ENCODE results near the gene ELMO1. TPM values are rescaled to one million over a fixed set of nuclear protein-coding genes. Genes with fewer than 3 reads are reported as not detected.
A peak's percentile ranks its signal among the peaks of the same experiment; 100 is the strongest.

The ELMO1 gene
- polyA plus RNA-seq, 3 donors = 11.0 to 14.4 (median 13.3) TPM

DNA sequence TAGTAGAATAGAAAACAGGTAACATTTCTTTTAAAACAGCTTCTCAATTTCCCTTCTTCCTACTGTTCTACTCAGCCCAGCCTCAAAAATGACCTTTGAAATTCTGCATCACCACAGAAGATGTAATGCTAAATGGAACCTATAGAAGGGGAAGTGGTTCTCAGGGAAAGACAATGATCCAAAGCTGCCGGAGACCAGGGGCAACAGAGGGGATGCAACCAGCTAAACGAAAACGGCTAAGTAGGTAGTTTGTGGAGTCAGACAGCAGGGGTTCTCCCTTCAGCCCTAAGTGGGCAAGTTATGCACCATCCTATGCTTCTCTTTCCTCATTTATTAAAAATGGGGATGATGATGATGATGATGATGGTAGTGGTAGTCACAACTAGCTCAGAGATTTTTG lies 214.3 kb downstream of the ELMO1 start:
- no peak for DNase-seq (ENCODE audit: low read depth in 3 of 3, low spot score in 2 of 3)

DNA sequence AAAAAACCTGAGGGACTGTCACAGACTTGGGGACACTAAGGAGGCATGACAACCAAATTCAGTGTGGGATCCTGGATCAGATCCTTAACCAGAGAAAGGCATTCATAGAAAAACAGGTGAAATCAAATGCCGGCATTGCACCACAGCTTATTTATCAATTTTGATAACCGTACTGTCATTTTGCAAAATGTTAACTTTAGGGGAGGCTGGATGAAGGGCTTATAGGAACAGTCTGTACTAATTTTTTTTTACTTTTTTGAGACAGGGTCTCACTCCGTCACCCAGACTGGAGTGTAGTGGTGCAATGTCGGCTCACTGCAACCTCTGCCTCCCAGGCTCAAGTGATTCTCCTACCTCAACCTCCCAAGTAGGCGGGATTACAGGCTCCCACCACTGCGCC lies 217.1 kb downstream of the ELMO1 start:
- no peak for DNase-seq (ENCODE audit: low read depth in 3 of 3, low spot score in 2 of 3)

DNA sequence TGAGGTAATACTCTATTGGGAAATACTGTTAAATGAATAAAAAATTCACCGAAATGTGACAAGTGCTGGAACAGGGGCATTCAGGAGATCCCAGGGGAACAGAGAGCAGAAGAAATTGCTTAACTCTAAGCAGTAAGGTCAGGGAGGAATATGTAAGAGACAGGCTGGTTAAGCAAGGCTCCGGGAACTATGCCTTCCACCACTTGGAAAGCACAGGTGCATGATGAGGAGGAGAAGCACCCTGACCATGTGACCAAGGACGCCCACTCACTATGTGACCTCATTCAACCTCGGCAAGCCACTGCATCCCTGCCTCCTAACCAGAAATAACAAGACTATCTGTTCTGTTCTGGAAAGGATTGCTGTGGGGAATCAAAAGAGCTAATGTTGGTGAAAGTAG lies 218.4 kb downstream of the ELMO1 start:
- no peak for DNase-seq (ENCODE audit: low read depth in 3 of 3, low spot score in 2 of 3)

DNA sequence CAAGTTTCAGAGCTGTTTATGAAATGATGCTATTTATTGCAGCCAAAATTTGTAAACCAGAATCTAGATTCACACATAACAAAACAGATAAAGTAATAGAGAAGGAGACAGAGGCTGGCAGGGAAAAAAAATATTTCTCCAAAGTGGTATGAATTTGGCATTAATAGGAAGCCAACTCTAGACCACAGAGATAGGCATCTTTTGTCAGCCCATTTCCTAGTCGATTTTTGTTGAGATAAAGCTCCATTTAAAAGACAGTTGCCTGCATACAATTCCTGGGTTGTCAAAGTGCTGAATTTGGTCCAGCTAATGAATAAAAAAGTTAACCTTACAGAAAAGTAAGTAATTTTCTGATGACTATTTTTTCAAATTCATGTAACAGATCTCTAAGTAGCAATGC lies 219.3 kb downstream of the ELMO1 start:
- no peak for DNase-seq (ENCODE audit: low read depth in 3 of 3, low spot score in 2 of 3)

DNA sequence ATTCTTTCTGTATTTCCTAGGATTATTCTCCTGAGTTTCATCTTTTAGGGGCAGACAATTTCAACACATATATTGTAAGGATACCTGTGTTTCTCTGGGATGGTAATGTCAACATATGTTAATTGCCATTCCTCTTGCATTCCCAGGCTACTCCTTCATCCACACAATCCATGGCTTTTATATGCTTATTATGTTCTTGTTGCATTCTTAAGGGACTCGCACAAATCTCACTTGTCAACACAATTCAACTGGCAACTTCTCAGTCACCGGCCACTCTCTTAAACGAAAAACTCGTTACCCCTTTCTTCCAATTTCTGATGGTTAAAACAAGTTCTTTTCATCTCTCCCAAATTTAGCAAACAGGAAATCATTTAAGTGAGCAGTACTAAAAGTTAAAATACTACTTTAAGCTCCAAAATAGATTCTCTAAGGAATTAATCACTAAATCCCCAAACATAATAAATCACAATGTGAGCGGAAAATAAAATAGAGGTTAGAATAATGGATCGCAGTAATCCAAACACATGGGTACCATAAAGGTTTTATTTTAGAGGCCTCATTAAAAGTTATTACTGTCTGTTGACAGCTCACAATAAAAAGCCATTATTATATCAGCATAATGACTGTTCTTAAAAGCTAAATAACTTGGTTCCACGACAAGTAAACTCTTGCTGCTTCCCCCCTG lies 223.2 kb downstream of the ELMO1 start:
- no peak for DNase-seq (ENCODE audit: low read depth in 3 of 3, low spot score in 2 of 3)

DNA sequence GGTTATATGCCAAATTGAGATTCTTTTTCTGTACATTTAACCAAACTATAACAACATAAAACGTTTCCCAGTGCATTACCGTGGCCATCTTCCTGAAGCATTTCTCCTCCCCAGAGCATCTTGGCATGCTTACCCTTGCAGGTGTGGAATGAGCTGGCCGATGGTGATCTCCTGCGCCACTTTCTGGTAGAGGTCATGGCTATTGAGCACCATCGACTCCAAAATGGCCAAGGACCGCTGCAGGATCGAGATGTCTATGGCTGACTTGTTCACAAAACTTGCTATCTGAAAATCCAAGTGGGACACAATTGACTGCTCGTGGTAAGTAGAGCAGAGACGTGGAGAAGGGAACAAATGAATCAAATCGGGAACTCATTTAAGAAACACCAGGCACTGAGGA lies 223.9 kb downstream of the ELMO1 start:
- DNase-seq (ENCODE audit: low read depth in 3 of 3, low spot score in 2 of 3) = no peak

DNA sequence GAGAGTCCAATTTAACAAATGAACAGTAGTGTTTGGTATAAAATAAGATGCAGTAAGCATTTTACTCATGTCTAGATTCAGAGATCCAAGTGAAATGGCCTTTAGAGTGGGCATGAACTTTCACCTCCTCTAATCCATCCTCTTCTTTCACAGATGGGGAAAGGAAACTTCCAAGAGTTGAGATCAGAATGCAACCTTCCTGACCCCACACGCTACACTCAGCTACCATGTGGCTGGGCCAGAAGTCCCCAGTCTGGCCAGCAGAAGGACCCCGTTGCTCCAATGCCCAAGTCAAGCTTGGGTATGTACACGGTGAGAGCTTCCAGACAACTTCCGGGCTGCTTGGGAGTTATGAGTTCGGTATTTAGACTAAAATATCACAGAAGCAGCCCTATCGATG lies 228.0 kb downstream of the ELMO1 start:
- DNase-seq (ENCODE audit: low read depth in 3 of 3, low spot score in 2 of 3) = no peak

DNA sequence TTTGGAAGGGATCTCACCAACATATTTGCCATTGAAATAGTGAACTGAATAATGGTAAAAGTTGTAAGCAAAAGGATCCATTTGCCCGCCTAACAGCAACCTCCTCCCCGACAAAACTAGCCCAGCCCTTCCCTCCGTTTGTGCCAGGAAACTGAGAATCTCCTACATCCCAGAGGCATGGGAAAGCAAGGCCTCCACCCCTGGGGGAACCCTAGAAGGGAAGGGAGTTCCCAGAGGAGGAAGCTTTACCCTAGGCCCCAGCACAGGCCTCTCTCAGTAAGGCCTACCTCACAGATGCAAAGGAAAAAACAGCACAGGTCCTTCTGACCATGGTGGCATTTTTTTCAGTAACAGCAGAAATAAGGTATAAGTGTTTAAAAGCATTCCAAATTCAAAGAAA lies 229.7 kb downstream of the ELMO1 start:
- no peak for DNase-seq (ENCODE audit: low read depth in 3 of 3, low spot score in 2 of 3)

DNA sequence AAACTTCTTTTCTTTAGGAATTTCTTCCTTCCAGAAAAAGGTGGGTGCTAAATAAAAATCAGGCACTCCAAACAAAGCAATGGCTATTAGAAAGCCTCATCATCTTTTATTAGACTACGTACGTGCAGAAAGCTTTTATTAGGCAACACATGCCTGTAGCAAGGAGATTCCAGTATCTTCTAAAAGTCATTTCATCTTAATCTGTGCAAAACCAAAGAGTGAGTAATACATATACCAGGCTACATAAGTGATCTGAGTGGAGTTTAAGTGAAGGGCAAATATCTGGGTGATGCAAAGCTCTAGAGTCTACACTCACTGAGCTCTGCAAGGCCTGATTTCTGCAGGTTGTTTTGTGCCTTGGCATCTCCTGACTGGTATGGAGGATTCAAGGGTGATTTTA lies 231.7 kb downstream of the ELMO1 start:
- DNase-seq (ENCODE audit: low read depth in 3 of 3, low spot score in 2 of 3) = no peak

DNA sequence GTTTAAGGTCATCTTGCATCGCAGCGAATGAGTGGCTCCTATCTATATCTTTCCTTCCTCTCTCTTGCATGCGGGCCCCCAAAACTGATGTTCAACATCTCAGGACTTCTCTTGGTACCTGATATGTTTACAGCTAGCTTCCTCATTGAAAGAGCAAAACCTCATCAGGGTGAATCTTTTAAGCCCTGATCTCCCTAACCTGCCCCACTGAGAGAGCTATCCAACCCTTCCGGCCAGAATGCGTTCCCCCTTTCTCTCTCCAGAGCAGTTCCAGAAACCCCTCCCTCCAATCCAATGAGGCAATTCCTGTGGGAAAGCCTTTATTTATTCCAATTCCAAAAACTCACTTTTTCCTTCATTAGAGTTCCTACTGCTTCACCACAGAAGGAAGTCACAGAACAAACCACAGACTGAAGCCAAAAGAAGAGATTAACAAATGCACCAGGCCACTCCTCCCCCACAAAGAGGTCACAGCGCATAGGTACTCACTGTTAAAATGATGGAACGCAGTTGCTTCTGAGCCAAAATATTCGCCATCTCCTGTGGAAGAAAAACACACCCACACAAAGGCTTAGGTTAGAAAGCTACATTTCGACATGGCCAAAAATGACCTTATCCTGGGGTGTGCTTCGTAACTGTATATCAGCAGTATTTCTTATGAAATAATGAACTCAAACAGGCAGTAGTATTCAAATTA lies 232.4 kb downstream of the ELMO1 start:
- no peak for DNase-seq (ENCODE audit: low read depth in 3 of 3, low spot score in 2 of 3)

DNA sequence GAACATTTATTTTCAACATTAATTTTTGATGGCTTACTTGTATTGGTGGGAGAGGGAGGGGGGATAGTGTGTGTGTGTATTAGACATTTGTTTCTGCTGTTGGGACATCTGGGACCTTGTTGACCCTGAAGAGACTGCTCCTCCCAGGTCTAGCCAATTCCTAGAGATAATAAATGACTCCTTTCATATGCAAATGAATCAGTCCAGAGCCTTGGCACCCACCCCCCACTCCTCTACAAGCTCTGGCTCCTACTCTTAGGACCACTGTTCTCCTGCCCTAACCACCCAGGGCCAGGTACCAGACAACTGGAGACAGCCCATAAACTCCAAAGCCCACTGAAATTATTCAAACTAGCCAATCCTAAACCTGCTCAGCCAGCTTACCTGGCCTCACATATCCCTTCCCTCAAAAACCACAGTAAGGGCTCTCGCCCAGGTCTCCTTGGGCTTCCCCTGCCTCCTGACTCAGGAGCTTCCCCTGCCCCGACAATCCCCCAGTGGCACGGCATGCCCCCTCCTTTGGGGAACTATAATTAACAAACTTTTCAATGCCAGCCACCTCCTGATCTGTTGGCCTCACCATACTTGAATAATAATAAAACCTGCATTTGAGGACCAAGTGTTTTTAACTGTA lies 233.3 kb downstream of the ELMO1 start:
- no peak for DNase-seq (ENCODE audit: low read depth in 3 of 3, low spot score in 2 of 3)

DNA sequence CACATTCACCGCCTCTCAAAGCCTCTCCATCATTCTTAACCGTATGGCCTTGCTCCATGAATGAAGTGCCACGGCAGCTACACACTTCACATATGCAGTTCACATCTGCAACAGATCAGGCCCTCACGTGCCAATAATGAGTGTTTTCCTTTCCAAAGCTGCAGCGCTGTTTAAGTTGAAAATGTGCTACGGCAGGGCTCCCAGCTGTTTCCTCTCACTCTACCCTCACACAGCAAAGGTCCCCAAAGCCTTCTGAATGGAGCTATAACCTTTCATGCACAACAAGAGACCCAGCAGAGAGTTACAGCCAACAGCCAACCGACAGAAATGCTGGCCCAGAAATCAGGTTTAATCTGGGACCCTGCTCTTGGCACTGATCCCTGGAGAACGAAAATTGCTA lies 236.1 kb downstream of the ELMO1 start:
- DNase-seq (ENCODE audit: low read depth in 3 of 3, low spot score in 2 of 3) = no peak

DNA sequence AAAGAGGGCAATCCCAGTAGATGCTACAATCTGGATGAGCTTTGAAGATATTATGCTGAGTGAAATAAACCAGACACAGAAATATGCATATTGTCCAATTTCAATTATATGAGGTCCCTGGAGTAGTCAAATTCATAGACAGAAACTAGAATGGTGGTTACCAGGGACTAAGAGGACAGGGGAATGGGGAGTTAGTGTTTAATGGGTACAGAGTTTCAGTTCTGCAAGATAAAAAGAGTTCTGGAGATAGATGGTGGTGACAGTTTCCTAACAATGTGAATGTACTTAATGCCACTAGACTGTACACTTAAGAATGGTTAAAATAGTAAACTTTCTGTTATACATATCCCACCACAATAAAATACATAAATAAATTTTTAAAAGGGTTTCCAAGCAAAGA lies 236.6 kb downstream of the ELMO1 start:
- no peak for DNase-seq (ENCODE audit: low read depth in 3 of 3, low spot score in 2 of 3)

DNA sequence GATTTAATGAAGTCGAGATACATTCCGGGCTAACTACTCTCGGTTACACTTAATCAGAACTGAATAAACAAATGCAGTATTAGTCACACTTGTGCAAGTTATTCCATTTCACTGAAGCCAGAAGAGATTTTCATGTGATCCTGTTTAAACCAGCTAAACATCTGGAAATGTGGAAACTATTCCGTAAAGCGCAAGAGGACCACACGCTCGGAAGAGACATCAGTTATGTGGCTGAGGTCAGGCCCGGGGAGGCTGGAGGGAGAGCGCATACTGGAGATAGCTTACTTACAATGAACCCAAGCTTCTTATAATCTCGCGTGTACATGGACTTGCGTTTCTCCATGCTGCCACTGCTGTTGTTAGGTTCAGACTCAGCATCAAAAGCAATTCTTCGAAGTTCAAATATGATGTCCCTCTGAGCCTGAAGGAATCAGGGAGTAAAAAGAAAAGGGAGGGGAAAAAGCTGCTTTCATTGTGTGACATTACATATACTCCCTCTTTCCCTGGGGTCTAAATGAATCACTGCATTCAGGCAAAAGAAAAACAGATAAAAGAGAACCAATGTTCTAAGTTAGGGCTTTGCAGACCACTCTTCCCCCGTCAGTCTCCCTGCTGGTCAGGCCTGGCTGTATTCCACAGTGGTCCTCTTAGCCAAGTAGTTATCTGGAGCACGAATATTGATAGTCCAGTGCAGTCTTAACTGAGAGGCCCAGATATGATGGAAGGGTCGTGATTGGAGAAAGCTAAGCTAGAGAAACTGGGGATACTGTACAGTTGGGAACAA lies 237.4 kb downstream of the ELMO1 start:
- no peak for DNase-seq (ENCODE audit: low read depth in 3 of 3, low spot score in 2 of 3)

DNA sequence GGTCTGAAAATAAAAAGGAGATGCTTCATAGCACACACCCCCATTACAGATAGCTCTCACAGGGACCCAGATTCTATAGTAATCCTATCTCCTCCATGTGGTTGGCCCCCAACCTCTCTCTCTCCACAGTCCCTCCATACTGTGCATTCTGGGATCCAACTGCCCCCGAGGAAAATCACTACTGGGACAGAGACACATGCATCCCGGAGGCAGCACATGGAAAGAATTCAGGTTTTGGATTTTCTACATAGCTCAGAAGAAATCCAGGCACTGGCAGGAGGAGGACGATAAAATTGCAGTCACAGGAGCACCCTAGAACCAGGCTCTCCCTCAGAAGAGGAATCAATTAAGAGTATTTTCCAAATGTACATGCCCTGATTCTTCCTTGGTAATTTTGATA lies 239.5 kb downstream of the ELMO1 start:
- DNase-seq (ENCODE audit: low read depth in 3 of 3, low spot score in 2 of 3) = no peak

DNA sequence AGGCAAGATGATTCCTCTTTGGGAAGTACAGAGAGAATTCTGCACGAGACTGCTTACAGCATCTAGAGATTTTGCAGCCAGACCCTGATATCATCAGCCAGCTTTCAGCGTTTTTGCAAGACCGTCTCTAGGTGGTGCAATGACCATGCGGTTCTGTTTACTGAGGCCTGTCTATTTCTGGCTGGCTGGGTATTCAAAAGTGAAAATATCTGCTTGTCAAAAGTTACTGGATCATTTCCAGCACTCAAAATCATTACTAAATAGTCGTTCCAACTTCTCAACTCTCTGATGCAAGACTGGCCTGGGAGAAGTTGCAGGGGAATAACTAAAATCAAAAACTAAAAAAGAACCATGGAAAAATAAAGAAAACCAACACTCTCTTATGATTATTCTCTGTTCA lies 240.1 kb downstream of the ELMO1 start:
- no peak for DNase-seq (ENCODE audit: low read depth in 3 of 3, low spot score in 2 of 3)

DNA sequence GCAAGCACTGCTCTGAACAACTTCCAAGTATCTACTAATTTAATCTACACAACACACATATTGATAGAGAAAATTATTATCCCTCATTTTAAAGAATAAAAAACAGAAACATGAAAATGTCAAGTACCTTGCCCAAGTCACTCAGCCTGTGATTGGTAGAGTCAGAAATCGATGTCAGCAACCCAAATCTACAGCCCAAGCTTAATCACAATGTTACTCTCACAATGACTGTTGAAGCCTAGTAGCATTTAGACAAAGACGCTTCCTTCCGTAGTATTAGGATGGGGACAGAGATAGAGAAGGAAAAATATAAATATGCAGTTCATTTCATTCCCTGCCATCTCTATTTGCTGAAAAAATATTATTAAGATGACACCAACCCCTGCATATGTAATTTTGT lies 242.5 kb downstream of the ELMO1 start:
- DNase-seq (ENCODE audit: low read depth in 3 of 3, low spot score in 2 of 3) = no peak

DNA sequence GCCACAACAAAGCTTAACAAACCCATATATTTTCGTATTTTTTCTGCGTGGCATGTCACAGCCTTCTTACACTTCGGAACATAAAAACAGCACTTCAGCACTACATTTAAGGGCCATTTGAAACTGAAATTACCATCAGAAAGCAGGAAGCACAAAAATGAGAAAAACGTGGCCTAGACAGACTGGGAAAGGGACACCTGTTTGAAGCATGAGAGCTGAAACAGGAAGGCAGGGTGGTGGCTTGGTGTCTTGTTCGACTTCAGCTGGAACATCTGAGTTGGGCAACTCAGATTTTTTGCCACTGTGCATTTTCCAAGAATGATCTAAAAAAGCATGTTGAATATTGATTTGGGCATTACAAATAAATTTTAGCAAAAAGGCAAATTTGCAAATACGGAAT lies 243.2 kb downstream of the ELMO1 start:
- no peak for DNase-seq (ENCODE audit: low read depth in 3 of 3, low spot score in 2 of 3)

DNA sequence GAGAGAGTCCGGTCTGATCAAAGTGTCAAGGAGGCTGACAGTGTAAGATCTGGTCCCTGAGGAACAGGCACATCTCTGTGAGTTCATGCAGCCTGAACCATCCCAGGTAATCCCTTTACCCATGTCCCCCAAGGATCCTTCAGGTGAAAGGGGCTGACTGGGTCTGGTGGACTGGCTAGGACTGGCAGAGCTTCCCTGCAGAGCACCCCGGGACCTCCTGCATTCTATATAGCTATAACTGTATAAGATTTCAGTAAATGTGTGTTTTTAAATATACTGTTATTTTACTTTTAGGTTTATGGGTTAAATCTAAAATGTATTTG lies 246.8 kb downstream of the ELMO1 start:
- DNase-seq (ENCODE audit: low read depth in 3 of 3, low spot score in 2 of 3) = no peak

DNA sequence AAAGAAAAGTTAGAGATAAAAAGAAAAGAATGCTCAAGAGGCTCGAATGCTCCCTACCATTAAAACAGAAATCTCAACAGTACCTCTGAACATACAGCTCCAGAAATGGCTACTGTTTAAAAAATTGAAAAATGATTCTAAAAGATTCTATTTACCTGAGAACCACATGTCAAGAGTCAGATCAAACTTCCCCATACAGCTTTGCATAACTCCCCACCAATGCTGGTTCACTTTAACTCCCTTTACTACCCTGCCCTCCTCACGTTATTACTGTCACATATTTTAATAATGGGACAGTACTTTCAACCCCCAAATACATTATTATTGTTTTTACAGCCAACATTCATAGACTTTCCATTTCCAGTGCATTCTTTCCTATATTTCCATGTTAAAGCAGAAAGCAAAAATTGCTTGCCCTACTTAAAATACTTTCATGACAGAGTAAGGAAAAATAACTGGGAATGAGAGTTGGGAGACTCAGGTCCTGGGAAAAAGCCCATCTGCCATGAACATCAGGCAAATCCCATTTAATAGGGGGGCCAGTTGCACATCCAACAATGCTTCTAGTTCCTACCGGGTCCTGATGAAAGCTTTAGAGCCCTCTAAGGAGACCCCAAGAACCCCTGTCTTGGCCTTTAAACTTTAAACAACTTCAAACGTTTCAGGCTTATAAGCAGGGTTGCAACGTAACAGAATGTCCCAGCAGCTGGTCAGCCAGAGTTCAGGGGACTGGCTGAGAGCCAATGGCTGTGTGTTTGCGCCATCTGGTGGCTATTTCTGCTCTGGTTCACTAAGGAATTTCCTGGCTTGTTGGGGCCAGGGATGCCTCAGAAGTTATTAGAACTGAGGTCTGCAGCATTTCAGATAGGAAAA lies 247.4 kb downstream of the ELMO1 start:
- DNase-seq (ENCODE audit: low read depth in 3 of 3, low spot score in 2 of 3) = peak in 2 of 3 donors; percentile 59 to 78

Data from right renal cortex interstitium (tissue), 3 donors.